Mammary epithelial cell (primary cell): ENCODE results near the gene FAM120B.

ENCODE experiments used
- EZH2 ChIP-seq: IDR thresholded peaks from 2 replicates; pipeline ENCODE4 v1.6.1; 2012; ENCODE audit warnings: low read length, inconsistent platforms, borderline replicate concordance
- TF ChIP-seq, protein P1 (sequence below), 2 donors: IDR thresholded peaks in 1 of 2; conservative IDR thresholded peaks in 1 of 2; 2 replicates each; pipeline ENCODE4 v1.5.1; 2011 to 2012; ENCODE audit warnings: inconsistent platforms in 2 of 2, low read length in 2 of 2, mild to moderate bottlenecking in 2 of 2, control low read depth in 1 of 2, low read depth in 1 of 2; ENCODE audit not compliant: insufficient read depth in 1 of 2; ENCODE audit errors: extremely low read depth in 1 of 2

DNA sequence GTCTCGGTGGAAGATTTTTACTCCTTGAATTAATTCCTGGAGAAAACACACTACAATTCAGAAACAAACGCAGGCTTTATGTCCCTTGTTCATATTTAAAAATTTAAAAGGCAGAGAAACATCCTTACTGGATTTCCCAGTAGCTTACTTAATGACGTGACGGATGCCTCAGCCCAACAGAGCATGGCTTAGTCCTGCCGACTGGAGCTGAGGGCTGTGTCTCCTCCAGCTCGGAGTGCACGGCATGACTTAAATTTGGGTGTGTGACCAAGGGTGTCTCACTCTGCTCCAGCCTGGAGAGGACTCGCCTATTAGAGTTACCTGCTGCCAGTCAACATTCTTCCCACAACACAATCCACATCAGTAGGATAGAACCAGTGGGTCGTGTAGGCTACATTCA is 139.4 kb downstream of the FAM120B start:
- TF ChIP-seq, protein P1, sequence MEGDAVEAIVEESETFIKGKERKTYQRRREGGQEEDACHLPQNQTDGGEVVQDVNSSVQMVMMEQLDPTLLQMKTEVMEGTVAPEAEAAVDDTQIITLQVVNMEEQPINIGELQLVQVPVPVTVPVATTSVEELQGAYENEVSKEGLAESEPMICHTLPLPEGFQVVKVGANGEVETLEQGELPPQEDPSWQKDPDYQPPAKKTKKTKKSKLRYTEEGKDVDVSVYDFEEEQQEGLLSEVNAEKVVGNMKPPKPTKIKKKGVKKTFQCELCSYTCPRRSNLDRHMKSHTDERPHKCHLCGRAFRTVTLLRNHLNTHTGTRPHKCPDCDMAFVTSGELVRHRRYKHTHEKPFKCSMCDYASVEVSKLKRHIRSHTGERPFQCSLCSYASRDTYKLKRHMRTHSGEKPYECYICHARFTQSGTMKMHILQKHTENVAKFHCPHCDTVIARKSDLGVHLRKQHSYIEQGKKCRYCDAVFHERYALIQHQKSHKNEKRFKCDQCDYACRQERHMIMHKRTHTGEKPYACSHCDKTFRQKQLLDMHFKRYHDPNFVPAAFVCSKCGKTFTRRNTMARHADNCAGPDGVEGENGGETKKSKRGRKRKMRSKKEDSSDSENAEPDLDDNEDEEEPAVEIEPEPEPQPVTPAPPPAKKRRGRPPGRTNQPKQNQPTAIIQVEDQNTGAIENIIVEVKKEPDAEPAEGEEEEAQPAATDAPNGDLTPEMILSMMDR (conservative IDR thresholded peaks at IDR 0.05 in 1 of 2, IDR thresholded peaks at IDR 0.05 in 1 of 2; ENCODE audit: extremely low read depth in 1 of 2, insufficient read depth in 1 of 2, low read depth in 1 of 2, low read length in 2 of 2): no peak
- no peak for TF ChIP-seq EZH2
